SK-N-SH treated with all-trans-retinoic acid at 6 μM for 48 hours (cell line): ENCODE results near the gene CCDC3.

Experiments used
- ATAC-seq: fragments of 200-7000 bp; cut with Tn5 transposase; 3 replicates; pipeline ENCODE4 v1.9.1; 2020; ENCODE audit warnings: mild to moderate bottlenecking, moderate library complexity
- ARNTL ChIP-seq: fragments of 450-650 bp; formaldehyde crosslinking; IDR thresholded peaks from 2 replicates; pipeline ENCODE4 v1.5.0; 2020; ENCODE audit warnings: low read depth, mild to moderate bottlenecking, moderate library complexity, borderline replicate concordance
- BACH2 ChIP-seq: fragments of 250-450 bp; sonication (Bioruptor Pico); IDR thresholded peaks from 2 replicates; pipeline ENCODE4 v1.9.0; 2021; ENCODE audit warnings: mild to moderate bottlenecking, borderline replicate concordance
- CSDC2 ChIP-seq: fragments of 250-450 bp; sonication (Bioruptor Pico); IDR thresholded peaks from 2 replicates; pipeline ENCODE4 v1.5.0; 2020; ENCODE audit warnings: mild to moderate bottlenecking, moderate library complexity
- ESRRG ChIP-seq: fragments of 250-450 bp; sonication (Bioruptor Pico); IDR thresholded peaks from 2 replicates; pipeline ENCODE4 v1.6.1; 2021; ENCODE audit warnings: mild to moderate bottlenecking
- GLIS3 ChIP-seq: fragments of 250-450 bp; sonication (Bioruptor Pico); IDR thresholded peaks from 2 replicates; pipeline ENCODE4 v1.5.0; 2020; ENCODE audit warnings: mild to moderate bottlenecking, moderate library complexity
- ISL1 ChIP-seq: fragments of 250-450 bp; sonication (Bioruptor Pico); IDR thresholded peaks from 2 replicates; pipeline ENCODE4 v2.1.2; 2022; ENCODE audit warnings: mild to moderate bottlenecking, moderate library complexity
- OSR1 ChIP-seq: fragments of 250-450 bp; sonication (Bioruptor Pico); IDR thresholded peaks from 2 replicates; pipeline ENCODE4 v1.8.0; 2022; ENCODE audit warnings: moderate library complexity, mild to moderate bottlenecking, inconsistent platforms
- PPARA ChIP-seq: fragments of 250-450 bp; sonication (Bioruptor Pico); IDR thresholded peaks from 2 replicates; pipeline ENCODE4 v1.5.0; 2020; ENCODE audit warnings: mild to moderate bottlenecking, borderline replicate concordance
- RARB ChIP-seq: fragments of 250-450 bp; sonication (Bioruptor Pico); IDR thresholded peaks from 2 replicates; pipeline ENCODE4 v1.8.0; 2021; ENCODE audit warnings: mild to moderate bottlenecking, moderate library complexity
- SNAI2 ChIP-seq: fragments of 250-450 bp; sonication (Bioruptor Pico); IDR thresholded peaks from 2 replicates; pipeline ENCODE4 v1.5.0; 2020; ENCODE audit warnings: mild to moderate bottlenecking, moderate library complexity
- TOX ChIP-seq: fragments of 250-450 bp; sonication (Bioruptor Pico); IDR thresholded peaks from 2 replicates; pipeline ENCODE4 v1.8.0; 2021; ENCODE audit warnings: mild to moderate bottlenecking, moderate library complexity, borderline replicate concordance
- ZC3H10 ChIP-seq: fragments of 250-450 bp; sonication (Bioruptor Pico); IDR thresholded peaks from 2 replicates; pipeline ENCODE4 v1.5.1; 2021; ENCODE audit warnings: mild to moderate bottlenecking, moderate library complexity
- ZFP3 ChIP-seq: fragments of 250-450 bp; sonication (Bioruptor Pico); IDR thresholded peaks from 2 replicates; pipeline ENCODE4 v1.5.0; 2020; ENCODE audit warnings: mild to moderate bottlenecking, moderate library complexity
- ZFP30 ChIP-seq: fragments of 450-650 bp; formaldehyde crosslinking; IDR thresholded peaks from 2 replicates; pipeline ENCODE4 v1.5.0; 2022; ENCODE audit warnings: mild to moderate bottlenecking, moderate library complexity
- ZNF565 ChIP-seq: fragments of 450-650 bp; formaldehyde crosslinking; conservative IDR thresholded peaks from 2 replicates; pipeline ENCODE4 v1.5.0; 2020; ENCODE audit warnings: low read depth, mild to moderate bottlenecking, moderate library complexity
- ZNF70 ChIP-seq: fragments of 450-650 bp; formaldehyde crosslinking; IDR thresholded peaks from 2 replicates; pipeline ENCODE4 v1.5.0; 2020; ENCODE audit warnings: mild to moderate bottlenecking, moderate library complexity
- ZNF8 ChIP-seq: fragments of 450-650 bp; formaldehyde crosslinking; IDR thresholded peaks from 2 replicates; pipeline ENCODE4 v1.5.0; 2020; ENCODE audit warnings: mild to moderate bottlenecking, moderate library complexity
- TF ChIP-seq, protein P1 (sequence below): fragments of 250-450 bp; sonication (Bioruptor Pico); IDR thresholded peaks from 2 replicates; pipeline ENCODE4 v1.8.0; 2020; ENCODE audit warnings: mild to moderate bottlenecking, moderate library complexity, borderline replicate concordance
- TF ChIP-seq, protein P2 (sequence below): fragments of 250-450 bp; sonication (Bioruptor Pico); IDR thresholded peaks from 2 replicates; pipeline ENCODE4 v1.8.0; 2021; ENCODE audit warnings: low read depth, mild to moderate bottlenecking, moderate library complexity, borderline replicate concordance
- TF ChIP-seq, protein P3 (sequence below): fragments of 250-450 bp; sonication (Bioruptor Pico); IDR thresholded peaks from 2 replicates; pipeline ENCODE4 v1.5.0; 2020; ENCODE audit warnings: mild to moderate bottlenecking, moderate library complexity

The CCDC3 gene

DNA sequence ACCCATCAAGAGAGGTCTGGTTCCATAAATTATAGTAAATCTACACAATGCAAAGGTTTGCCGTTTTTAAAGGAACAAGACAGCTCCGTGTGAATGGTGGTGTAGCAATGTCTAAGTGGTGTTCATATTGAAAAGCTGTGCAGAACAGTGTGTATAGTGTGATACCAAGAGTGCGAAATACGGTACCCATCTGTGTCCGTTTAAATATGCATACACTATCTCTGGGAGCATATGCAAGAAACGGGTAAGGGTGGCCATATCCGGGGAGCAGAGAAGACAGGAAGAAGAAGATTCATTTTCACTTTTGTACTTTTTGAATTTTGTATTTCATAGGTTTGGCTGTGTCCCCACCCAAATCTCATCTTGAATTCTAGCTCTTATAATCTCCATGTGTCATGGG is 102.0 kb downstream of the CCDC3 start:
- TF ChIP-seq ZNF70 (no peak), PPARA (CRISPR knock-in tag) (no peak), ZFP3 (no peak), SNAI2 (CRISPR knock-in tag) (no peak), ISL1 (CRISPR knock-in tag) (no peak), ZNF565 (CRISPR knock-in tag) (no peak), RARB (no peak)
- TF ChIP-seq, protein P1, sequence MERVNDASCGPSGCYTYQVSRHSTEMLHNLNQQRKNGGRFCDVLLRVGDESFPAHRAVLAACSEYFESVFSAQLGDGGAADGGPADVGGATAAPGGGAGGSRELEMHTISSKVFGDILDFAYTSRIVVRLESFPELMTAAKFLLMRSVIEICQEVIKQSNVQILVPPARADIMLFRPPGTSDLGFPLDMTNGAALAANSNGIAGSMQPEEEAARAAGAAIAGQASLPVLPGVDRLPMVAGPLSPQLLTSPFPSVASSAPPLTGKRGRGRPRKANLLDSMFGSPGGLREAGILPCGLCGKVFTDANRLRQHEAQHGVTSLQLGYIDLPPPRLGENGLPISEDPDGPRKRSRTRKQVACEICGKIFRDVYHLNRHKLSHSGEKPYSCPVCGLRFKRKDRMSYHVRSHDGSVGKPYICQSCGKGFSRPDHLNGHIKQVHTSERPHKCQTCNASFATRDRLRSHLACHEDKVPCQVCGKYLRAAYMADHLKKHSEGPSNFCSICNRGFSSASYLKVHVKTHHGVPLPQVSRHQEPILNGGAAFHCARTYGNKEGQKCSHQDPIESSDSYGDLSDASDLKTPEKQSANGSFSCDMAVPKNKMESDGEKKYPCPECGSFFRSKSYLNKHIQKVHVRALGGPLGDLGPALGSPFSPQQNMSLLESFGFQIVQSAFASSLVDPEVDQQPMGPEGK (CRISPR knock-in tag) = no peak
- no peak for ATAC-seq

DNA sequence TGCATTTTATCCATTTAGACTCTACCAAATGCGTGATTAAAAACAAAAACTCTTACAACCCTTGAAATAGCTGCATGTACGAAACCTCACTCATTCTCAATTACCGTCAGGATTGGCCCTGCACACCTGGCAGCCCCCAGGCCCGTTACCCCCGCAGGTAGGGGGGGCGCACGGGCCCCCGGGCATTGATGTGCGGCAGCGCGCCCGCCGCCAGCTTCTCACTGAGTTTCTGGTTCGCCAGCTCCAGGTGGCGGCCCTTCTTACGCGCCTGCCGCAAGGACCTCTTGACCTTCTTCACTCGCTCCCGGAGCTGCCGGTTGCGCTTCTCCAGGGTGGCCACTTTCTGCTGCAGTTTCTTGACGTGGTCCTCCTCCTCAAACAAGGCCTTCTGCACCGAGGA is 103.2 kb downstream of the CCDC3 start:
- TF ChIP-seq ARNTL (CRISPR knock-in tag) (no peak), ZNF565 (CRISPR knock-in tag) (no peak), BACH2 (CRISPR knock-in tag) (no peak), ZNF8 (no peak), GLIS3 (CRISPR knock-in tag) (no peak), ESRRG (no peak), ZC3H10 (CRISPR knock-in tag) (no peak), CSDC2 (CRISPR knock-in tag) (no peak), ISL1 (CRISPR knock-in tag) (no peak), ZNF70 (no peak), ZFP3 (no peak), OSR1 (CRISPR knock-in tag) (no peak)
- TF ChIP-seq, protein P1 (CRISPR knock-in tag) = no peak
- TF ChIP-seq, protein P2, sequence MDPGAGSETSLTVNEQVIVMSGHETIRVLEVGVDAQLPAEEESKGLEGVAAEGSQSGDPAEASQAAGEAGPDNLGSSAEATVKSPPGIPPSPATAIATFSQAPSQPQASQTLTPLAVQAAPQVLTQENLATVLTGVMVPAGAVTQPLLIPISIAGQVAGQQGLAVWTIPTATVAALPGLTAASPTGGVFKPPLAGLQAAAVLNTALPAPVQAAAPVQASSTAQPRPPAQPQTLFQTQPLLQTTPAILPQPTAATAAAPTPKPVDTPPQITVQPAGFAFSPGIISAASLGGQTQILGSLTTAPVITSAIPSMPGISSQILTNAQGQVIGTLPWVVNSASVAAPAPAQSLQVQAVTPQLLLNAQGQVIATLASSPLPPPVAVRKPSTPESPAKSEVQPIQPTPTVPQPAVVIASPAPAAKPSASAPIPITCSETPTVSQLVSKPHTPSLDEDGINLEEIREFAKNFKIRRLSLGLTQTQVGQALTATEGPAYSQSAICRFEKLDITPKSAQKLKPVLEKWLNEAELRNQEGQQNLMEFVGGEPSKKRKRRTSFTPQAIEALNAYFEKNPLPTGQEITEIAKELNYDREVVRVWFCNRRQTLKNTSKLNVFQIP (CRISPR knock-in tag) = no peak
- TF ChIP-seq, protein P3, sequence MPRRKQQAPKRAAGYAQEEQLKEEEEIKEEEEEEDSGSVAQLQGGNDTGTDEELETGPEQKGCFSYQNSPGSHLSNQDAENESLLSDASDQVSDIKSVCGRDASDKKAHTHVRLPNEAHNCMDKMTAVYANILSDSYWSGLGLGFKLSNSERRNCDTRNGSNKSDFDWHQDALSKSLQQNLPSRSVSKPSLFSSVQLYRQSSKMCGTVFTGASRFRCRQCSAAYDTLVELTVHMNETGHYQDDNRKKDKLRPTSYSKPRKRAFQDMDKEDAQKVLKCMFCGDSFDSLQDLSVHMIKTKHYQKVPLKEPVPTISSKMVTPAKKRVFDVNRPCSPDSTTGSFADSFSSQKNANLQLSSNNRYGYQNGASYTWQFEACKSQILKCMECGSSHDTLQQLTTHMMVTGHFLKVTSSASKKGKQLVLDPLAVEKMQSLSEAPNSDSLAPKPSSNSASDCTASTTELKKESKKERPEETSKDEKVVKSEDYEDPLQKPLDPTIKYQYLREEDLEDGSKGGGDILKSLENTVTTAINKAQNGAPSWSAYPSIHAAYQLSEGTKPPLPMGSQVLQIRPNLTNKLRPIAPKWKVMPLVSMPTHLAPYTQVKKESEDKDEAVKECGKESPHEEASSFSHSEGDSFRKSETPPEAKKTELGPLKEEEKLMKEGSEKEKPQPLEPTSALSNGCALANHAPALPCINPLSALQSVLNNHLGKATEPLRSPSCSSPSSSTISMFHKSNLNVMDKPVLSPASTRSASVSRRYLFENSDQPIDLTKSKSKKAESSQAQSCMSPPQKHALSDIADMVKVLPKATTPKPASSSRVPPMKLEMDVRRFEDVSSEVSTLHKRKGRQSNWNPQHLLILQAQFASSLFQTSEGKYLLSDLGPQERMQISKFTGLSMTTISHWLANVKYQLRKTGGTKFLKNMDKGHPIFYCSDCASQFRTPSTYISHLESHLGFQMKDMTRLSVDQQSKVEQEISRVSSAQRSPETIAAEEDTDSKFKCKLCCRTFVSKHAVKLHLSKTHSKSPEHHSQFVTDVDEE (CRISPR knock-in tag) = no peak
- ATAC-seq = no peak

DNA sequence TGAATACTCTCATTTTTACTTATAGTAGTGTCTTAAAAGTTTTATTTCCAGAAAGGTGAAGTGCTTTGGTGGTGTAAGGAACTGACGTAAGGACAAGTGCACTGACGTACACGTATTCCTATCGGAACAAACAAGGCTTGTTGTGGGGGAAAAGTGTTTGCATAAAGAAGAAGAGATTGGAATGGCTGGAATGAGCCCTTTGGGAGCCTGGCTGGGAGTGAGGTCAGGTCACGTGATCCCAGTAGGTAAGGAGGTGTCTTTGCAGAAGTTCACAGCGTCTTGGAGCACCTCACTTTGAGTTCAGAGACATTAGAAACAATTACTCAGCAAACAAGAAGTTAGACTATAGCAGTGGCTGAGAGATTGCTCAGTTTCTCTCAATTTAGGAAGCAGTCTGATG is 104.2 kb downstream of the CCDC3 start:
- TF ChIP-seq ZNF8 (no peak), ESRRG (no peak), CSDC2 (CRISPR knock-in tag) (no peak), ARNTL (CRISPR knock-in tag) (no peak), ZNF565 (CRISPR knock-in tag) (no peak), TOX (CRISPR knock-in tag) (no peak), BACH2 (CRISPR knock-in tag) (no peak), ZFP30 (CRISPR knock-in tag) (no peak), ISL1 (CRISPR knock-in tag) (no peak), OSR1 (CRISPR knock-in tag) (no peak)
- TF ChIP-seq, protein P1 (CRISPR knock-in tag) = no peak
- no peak for ATAC-seq
